H9 (cell line): Measurements from ENCODE around the gene NXPH4. TPM values are rescaled to one million over a fixed set of nuclear protein-coding genes. Genes with fewer than 3 reads are reported as not detected.

Source experiments
- DNase-seq: peaks from one replicate; pipeline ENCODE4 v3.0.0-alpha.2; 2017
- H2AFZ ChIP-seq: one replicate; pipeline ENCODE4 v1.6.1; 2013; ENCODE audit warnings: mild to moderate bottlenecking, low read length, control low read depth, moderate library complexity
- H2AK5ac ChIP-seq: 2 replicates; pipeline ENCODE4 v1.6.1; 2013; ENCODE audit warnings: low read length, control low read depth, mixed read lengths; ENCODE audit not compliant: insufficient read length
- H2BK120ac ChIP-seq: one replicate; pipeline ENCODE4 v1.6.1; 2013; ENCODE audit warnings: low read depth, mild to moderate bottlenecking, low read length, control low read depth, inconsistent platforms; ENCODE audit not compliant: poor library complexity, severe bottlenecking
- H2BK12ac ChIP-seq: 2 replicates; pipeline ENCODE4 v1.6.1; 2013; ENCODE audit warnings: low read length, control low read depth, mixed read lengths, low read depth; ENCODE audit not compliant: insufficient read length
- H2BK15ac ChIP-seq: 2 replicates; pipeline ENCODE4 v1.6.1; 2013; ENCODE audit warnings: low read depth, low read length, control low read depth
- H2BK20ac ChIP-seq: one replicate; pipeline ENCODE4 v1.6.1; 2013; ENCODE audit warnings: low read depth, mild to moderate bottlenecking, low read length, control low read depth, inconsistent platforms; ENCODE audit not compliant: poor library complexity, severe bottlenecking
- H2BK5ac ChIP-seq: 2 replicates; pipeline ENCODE4 v1.6.1; 2013; ENCODE audit warnings: low read length, control low read depth, mixed read lengths; ENCODE audit not compliant: insufficient read length
- H3K14ac ChIP-seq: 2 replicates; pipeline ENCODE4 v1.6.1; 2013; ENCODE audit warnings: low read length, control low read depth; ENCODE audit not compliant: insufficient read depth
- H3K18ac ChIP-seq: 2 replicates; pipeline ENCODE4 v1.6.1; 2013; ENCODE audit warnings: low read depth, mild to moderate bottlenecking, mixed read lengths, low read length, control low read depth; ENCODE audit not compliant: insufficient read length
- H3K23ac ChIP-seq: 2 replicates; pipeline ENCODE4 v1.6.1; 2013; ENCODE audit warnings: low read length, control low read depth, mixed read lengths, low read depth; ENCODE audit not compliant: insufficient read length
- H3K23me2 ChIP-seq: 2 replicates; pipeline ENCODE4 v1.6.1; 2013; ENCODE audit warnings: low read depth, mild to moderate bottlenecking, mixed read lengths, low read length, control low read depth; ENCODE audit not compliant: insufficient read length, poor library complexity, severe bottlenecking
- H3K27ac ChIP-seq: 2 replicates; pipeline ENCODE4 v1.5.1; 2013; ENCODE audit warnings: low read length, control low read depth, mixed read lengths, low read depth; ENCODE audit not compliant: insufficient read length
- H3K27me3 ChIP-seq: 2 replicates; pipeline ENCODE4 v1.6.1; 2013; ENCODE audit warnings: low read length, control low read depth, inconsistent platforms; ENCODE audit not compliant: insufficient read depth
- H3K4ac ChIP-seq: 2 replicates; pipeline ENCODE4 v1.6.1; 2013; ENCODE audit warnings: low read depth, mild to moderate bottlenecking, control low read depth, inconsistent platforms, low read length, moderate library complexity
- H3K4me1 ChIP-seq: 2 replicates; pipeline ENCODE4 v1.6.1; 2013; ENCODE audit warnings: low read length, control low read depth, inconsistent platforms; ENCODE audit not compliant: insufficient read depth
- H3K4me2 ChIP-seq: 2 replicates; pipeline ENCODE4 v1.6.1; 2013; ENCODE audit warnings: low read length, control low read depth, mixed read lengths; ENCODE audit not compliant: insufficient read length, insufficient read depth
- H3K56ac ChIP-seq: 2 replicates; pipeline ENCODE4 v1.6.1; 2013; ENCODE audit warnings: low read depth, mild to moderate bottlenecking, mixed read lengths, low read length, control low read depth; ENCODE audit not compliant: insufficient read length
- H3K79me1 ChIP-seq: 2 replicates; pipeline ENCODE4 v1.6.1; 2013; ENCODE audit warnings: low read depth, mild to moderate bottlenecking, moderate library complexity, low read length, control low read depth, inconsistent platforms; ENCODE audit not compliant: insufficient read depth, poor library complexity, severe bottlenecking
- H3K79me2 ChIP-seq: 2 replicates; pipeline ENCODE4 v1.6.1; 2013; ENCODE audit warnings: low read length, control low read depth, inconsistent platforms; ENCODE audit not compliant: insufficient read depth
- H3K9ac ChIP-seq: 2 replicates; pipeline ENCODE4 v1.6.1; 2013; ENCODE audit warnings: low read length, control low read depth, mixed read lengths; ENCODE audit not compliant: insufficient read length; ENCODE audit errors: extremely low read depth
- H3K9me3 ChIP-seq: one replicate; pipeline ENCODE4 v1.6.1; 2013; ENCODE audit warnings: low read depth, low read length, inconsistent platforms; ENCODE audit not compliant: control insufficient read depth
- H3T11ph ChIP-seq: one replicate; pipeline ENCODE4 v1.6.1; 2013; ENCODE audit warnings: mild to moderate bottlenecking, low read length, control low read depth, inconsistent platforms
- H4K20me1 ChIP-seq: one replicate; pipeline ENCODE4 v1.6.1; 2013; ENCODE audit not compliant: control insufficient read depth, insufficient read length, insufficient read depth
- H4K5ac ChIP-seq: 2 replicates; pipeline ENCODE4 v1.6.1; 2013; ENCODE audit warnings: low read depth, mild to moderate bottlenecking, mixed read lengths, low read length, control low read depth; ENCODE audit not compliant: insufficient read length
- H4K8ac ChIP-seq: replicated peaks from 2 replicates; pipeline ENCODE4 v1.6.1; 2013; ENCODE audit warnings: low read length, control low read depth, mixed read lengths, low read depth; ENCODE audit not compliant: insufficient read length
- H4K91ac ChIP-seq: 2 replicates; pipeline ENCODE4 v1.6.1; 2013; ENCODE audit warnings: low read depth, mild to moderate bottlenecking, moderate library complexity, mixed read lengths, low read length, control low read depth; ENCODE audit not compliant: insufficient read length
- H3K27ac Mint-ChIP-seq, 3 experiments: 2 replicates in 2 of 3; 3 replicates in 1 of 3; pipeline ENCODE4 v1.8.0; 2020 to 2021; ENCODE audit warnings: mixed read lengths in 3 of 3, mild to moderate bottlenecking in 1 of 3, moderate library complexity in 1 of 3
- H3K27me3 Mint-ChIP-seq: 2 replicates; pipeline ENCODE4 v1.8.0; 2021; ENCODE audit warnings: low read depth, mild to moderate bottlenecking, moderate library complexity, mixed read lengths
- H3K36me3 Mint-ChIP-seq, 3 experiments: 2 replicates in 2 of 3; 3 replicates in 1 of 3; pipeline ENCODE4 v1.8.0; 2020 to 2021; ENCODE audit warnings: low read depth in 3 of 3, mixed read lengths in 3 of 3; ENCODE audit not compliant: insufficient read depth in 1 of 3
- H3K4me1 Mint-ChIP-seq, 2 experiments: 2 replicates each; pipeline ENCODE4 v1.8.0; 2020; ENCODE audit warnings: mixed read lengths in 2 of 2
- H3K4me3 Mint-ChIP-seq, 2 experiments: 2 replicates in 1 of 2; 3 replicates in 1 of 2; pipeline ENCODE4 v1.8.0; 2020 to 2021; ENCODE audit warnings: mild to moderate bottlenecking in 2 of 2, mixed read lengths in 2 of 2, moderate library complexity in 1 of 2
- H3K9me3 Mint-ChIP-seq, 2 experiments: 2 replicates in 1 of 2; 3 replicates in 1 of 2; pipeline ENCODE4 v1.8.0; 2020; ENCODE audit warnings: mild to moderate bottlenecking in 2 of 2, mixed read lengths in 2 of 2, moderate library complexity in 1 of 2
- CTCF ChIP-seq: fragments of 200-600 bp; sonication (generic); conservative IDR thresholded peaks from 3 replicates; pipeline ENCODE4 v1.8.0; 2021; ENCODE audit warnings: antibody characterized with exemption, mild to moderate bottlenecking
- WGBS: extraction: QIAGEN DNeasy Blood & Tissue Kit; methylation state at CpG from one replicate; pipeline ENCODE4 v1.1.7; 2013; ENCODE audit warnings: missing lambda C conversion rate, low lambda C conversion rate, mixed read lengths; ENCODE audit not compliant: insufficient read length; ENCODE audit errors: extremely low coverage; 5-methylcytosine and 5-hydroxymethylcytosine counted together
- total RNA-seq: library from RNA; stranded (reverse); gene quantifications from 2 replicates; pipeline ENCODE4 v1.2.1, GENCODE V29; 2021

NXPH4 gene
- total RNA-seq, 1 experiment from 2014 or later = 2.1 TPM

- 0 out of 3 replicates have a peak, but pooled peaks have one; percentile 28 for TF ChIP-seq CTCF
- Mint-ChIP-seq H3K27ac (no peak overlapping the region), H3K36me3 (peaks cover 0 to 3% (median 0%) of the 10 kb centered on the region in 3 experiments; a peak in 2 of 7 replicates), H3K9me3 (no peaks in the 10 kb centered on the region), H3K27me3 (peaks cover 14% of the 10 kb centered on the region), H3K4me3 (no peak overlapping the region), H3K4me1 (peaks cover 36 to 47% of the 10 kb centered on the region in 2 experiments)
- WGBS = no CpG with 5 or more reads among the region's 7 CpGs
- Histone ChIP-seq H4K20me1 (no peaks in the 10 kb centered on the region), H3K14ac (no peak overlapping the region), H4K5ac (no peak overlapping the region), H3K18ac (no peak overlapping the region), H4K8ac (no peak overlapping the region), H3K56ac (no peak overlapping the region), H2BK120ac (no peak overlapping the region), H3K27ac (no peak overlapping the region), H3K9ac (no peak overlapping the region), H2AFZ (no peak overlapping the region), H2BK20ac (no peak overlapping the region), H3K4ac (no peak overlapping the region), H3K27me3 (no peaks in the 10 kb centered on the region), H3K23me2 (no peaks in the 10 kb centered on the region), H3K23ac (no peak overlapping the region), H2BK12ac (no peak overlapping the region), H3K79me2 (no peaks in the 10 kb centered on the region), H2BK15ac (no peak overlapping the region), H3K4me1 (peaks cover 10% of the 10 kb centered on the region), H3K79me1 (no peaks in the 10 kb centered on the region), H3T11ph (no peak overlapping the region), H2BK5ac (no peak overlapping the region), H3K9me3 (no peaks in the 10 kb centered on the region), H3K4me2 (no peak overlapping the region), H4K91ac (no peak overlapping the region), H2AK5ac (no peak overlapping the region)
- peak; percentile 36 for DNase-seq
These were observed 32.5 kb downstream of the NXPH4 start for GRCh38 chr12:57248934-57249742.
